K562 (cell line): ENCODE results near the gene TMEM218. TPM values are rescaled to one million over a fixed set of nuclear protein-coding genes. Genes with fewer than 3 reads are reported as not detected.

ENCODE experiments used
- ATAC-seq: fragments of 200-7000 bp; cut with Tn5 transposase; 3 replicates; pipeline ENCODE4 v1.9.1; 2020; ENCODE audit warnings: moderate library complexity
- BruUV-seq: library from RNA; stranded (reverse); fragments of 400-500 nt; replicated peaks from 2 replicates; lab custom pipeline; 2021; lab: Mats Ljungman, UMichigan
- CTCF ChIA-PET: fragments of 300-600 bp; formaldehyde crosslinking; extraction: SDS; loops from one replicate; lab custom pipeline; 2021; ENCODE audit warnings: low intra/inter-chr PET ratio; lab: Yijun Ruan, JAX
- POLR2A ChIA-PET: fragments of 300-600, 350-650 bp; sonication (Branson Sonifier 250); formaldehyde crosslinking; extraction: SDS; loops from one replicate; lab custom pipeline; 2021; ENCODE audit warnings: antibody characterized with exemption, inconsistent platforms; lab: Yijun Ruan, JAX
- DNase-seq, 4 experiments: peaks; one replicate each; pipeline versions ENCODE4 v3.0.0 to v3.0.0-alpha.2; 2011 to 2018; ENCODE audit warnings: low spot score in 3 of 4, mixed read lengths in 3 of 4; ENCODE audit errors: extremely low read depth in 1 of 4
- FAIRE-seq: peaks from 2 replicates; lab custom pipeline; 2011; peaks lifted over from hg19 to GRCh38; lab: Jason Lieb, UNC
- H2AFZ ChIP-seq: 2 replicates; pipeline ENCODE4 v1.6.0; 2011; ENCODE audit warnings: low read depth, low read length, control low read depth, inconsistent platforms
- H3K27ac ChIP-seq: fragments of 200-600 bp; 3 replicates; pipeline ENCODE4 v1.8.0; 2011; ENCODE audit warnings: low read depth, mild to moderate bottlenecking, control low read depth, inconsistent platforms, low read length, moderate library complexity, mixed read lengths; ENCODE audit errors: extremely low read depth
- H3K27me3 ChIP-seq, 2 experiments: fragments of 300-600 bp in 1 of 2; 2 replicates in 1 of 2; 3 replicates in 1 of 2; pipeline versions ENCODE4 v1.6.0 to v1.8.0; 2011; ENCODE audit warnings: inconsistent platforms in 2 of 2, low read length in 2 of 2, mild to moderate bottlenecking in 1 of 2, mixed read lengths in 1 of 2, moderate library complexity in 1 of 2; ENCODE audit not compliant: control insufficient read depth in 2 of 2, insufficient read depth in 2 of 2
- H3K36me3 ChIP-seq: fragments of 300-600 bp; 3 replicates; pipeline ENCODE4 v1.8.0; 2011; ENCODE audit warnings: mild to moderate bottlenecking, low read length, inconsistent platforms; ENCODE audit not compliant: control insufficient read depth, insufficient read depth
- H3K4me1 ChIP-seq, 2 experiments: fragments of 200-600 bp in 1 of 2; replicated peaks in 1 of 2; 2 replicates in 1 of 2; 3 replicates in 1 of 2; pipeline versions ENCODE4 v1.5.1 to v1.8.0; 2011; ENCODE audit warnings: inconsistent platforms in 2 of 2, low read length in 2 of 2, mild to moderate bottlenecking in 1 of 2, mixed read lengths in 1 of 2, moderate library complexity in 1 of 2; ENCODE audit not compliant: control insufficient read depth in 2 of 2, insufficient read depth in 2 of 2
- H3K4me2 ChIP-seq: 2 replicates; pipeline ENCODE4 v1.6.1; 2011; ENCODE audit warnings: low read length, control low read depth, inconsistent platforms, mixed read lengths; ENCODE audit not compliant: insufficient read depth
- H3K4me3 ChIP-seq: fragments of 200-600 bp; sonication (generic), shearing (Covaris generic); 2 replicates; pipeline ENCODE4 v1.5.1; 2016; ENCODE audit warnings: control low read depth, inconsistent platforms
- H3K79me2 ChIP-seq: fragments of 200-600 bp; 3 replicates; pipeline ENCODE4 v1.8.0; 2011; ENCODE audit warnings: low read length, inconsistent platforms; ENCODE audit not compliant: control insufficient read depth, insufficient read depth
- H3K9ac ChIP-seq, 2 experiments: 2 replicates each; pipeline versions ENCODE4 v1.6.0 to v1.6.1; 2011; ENCODE audit warnings: low read depth in 2 of 2, low read length in 2 of 2, control low read depth in 1 of 2, inconsistent platforms in 1 of 2, mild to moderate bottlenecking in 1 of 2, mixed read lengths in 1 of 2; ENCODE audit not compliant: insufficient read depth in 1 of 2
- H3K9me1 ChIP-seq: one replicate; pipeline ENCODE4 v1.6.0; 2011; ENCODE audit warnings: inconsistent platforms, mild to moderate bottlenecking, low read length, moderate library complexity; ENCODE audit not compliant: control insufficient read depth, insufficient read depth
- H3K9me3 ChIP-seq: replicated peaks from 2 replicates; pipeline ENCODE4 v1.5.1; 2011; ENCODE audit warnings: low read depth, low read length, inconsistent platforms; ENCODE audit not compliant: control insufficient read depth, insufficient read depth
- H4K20me1 ChIP-seq: replicated peaks from 2 replicates; pipeline ENCODE4 v1.6.1; 2011; ENCODE audit warnings: low read length, inconsistent platforms, mixed read lengths; ENCODE audit not compliant: control insufficient read depth, insufficient read depth
- CHCHD3 ChIP-seq: fragments of 250-450 bp; sonication (Bioruptor Pico); IDR thresholded peaks from 2 replicates; pipeline ENCODE4 v2.1.2; 2022; ENCODE audit warnings: mild to moderate bottlenecking
- CREM ChIP-seq: IDR thresholded peaks from 2 replicates; pipeline ENCODE4 v1.6.1; 2014; ENCODE audit warnings: antibody characterized with exemption, low read depth
- DDX20 ChIP-seq: fragments of 450-650 bp; IDR thresholded peaks from 2 replicates; pipeline ENCODE4 v1.6.1; 2016; ENCODE audit warnings: missing genetic modification characterization, low read depth, mild to moderate bottlenecking, missing compliant biosample characterization, moderate library complexity
- HNRNPK ChIP-seq: fragments of 200-400 bp; formaldehyde crosslinking; IDR thresholded peaks from one replicate; pipeline ENCODE4 v1.6.1; 2018; ENCODE audit warnings: mild to moderate bottlenecking, low read depth, low read length; ENCODE audit not compliant: poor library complexity, severe bottlenecking
- ILK ChIP-seq: fragments of 450-650 bp; IDR thresholded peaks from 2 replicates; pipeline ENCODE4 v1.6.1; 2016; ENCODE audit warnings: missing genetic modification characterization, low read depth, mild to moderate bottlenecking, missing compliant biosample characterization, moderate library complexity, borderline replicate concordance
- KDM1A ChIP-seq, 2 experiments: fragments of 450-650 bp; IDR thresholded peaks; 2 replicates each; pipeline ENCODE4 v1.6.1; 2016; ENCODE audit warnings: mild to moderate bottlenecking in 2 of 2
- KLF13 ChIP-seq: fragments of 450-650 bp; IDR thresholded peaks from 2 replicates; pipeline ENCODE4 v1.6.1; 2016; ENCODE audit warnings: missing genetic modification characterization, low read depth, mild to moderate bottlenecking, missing compliant biosample characterization, moderate library complexity, borderline replicate concordance
- MYNN ChIP-seq, 2 experiments: sonication (generic); formaldehyde crosslinking in 1 of 2; IDR thresholded peaks; 2 replicates each; pipeline versions ENCODE4 v1.5.0 to v1.6.1; 2016 to 2020; ENCODE audit warnings: antibody characterized with exemption in 1 of 2, missing genetic modification reagents in 1 of 2
- NONO ChIP-seq, 2 experiments: fragments of 200-400 bp in 1 of 2; fragments of 450-650 bp in 1 of 2; formaldehyde crosslinking in 1 of 2; IDR thresholded peaks; 2 replicates each; pipeline ENCODE4 v1.6.1; 2017; ENCODE audit warnings: low read depth in 2 of 2, mild to moderate bottlenecking in 2 of 2, moderate library complexity in 2 of 2, low read length in 1 of 2
- NR4A1 ChIP-seq, 2 experiments: fragments of 250-450 bp in 1 of 2; fragments of 450-650 bp in 1 of 2; sonication (Bioruptor Pico) in 1 of 2; IDR thresholded peaks; 2 replicates each; pipeline versions ENCODE4 v1.4.0 to v1.6.1; 2016 to 2020; ENCODE audit warnings: mild to moderate bottlenecking in 2 of 2, missing compliant biosample characterization in 1 of 2, missing genetic modification characterization in 1 of 2, moderate library complexity in 1 of 2
- PRPF4 ChIP-seq: fragments of 200-400 bp; formaldehyde crosslinking; IDR thresholded peaks from one replicate; pipeline ENCODE4 v1.6.1; 2017; ENCODE audit warnings: low read length, low read depth, mild to moderate bottlenecking; ENCODE audit not compliant: insufficient read depth, poor library complexity, severe bottlenecking
- ZNF134 ChIP-seq: fragments of 250-450 bp; sonication (Bioruptor Pico); conservative IDR thresholded peaks from 2 replicates; pipeline ENCODE4 v1.4.0; 2020
- ZNF146 ChIP-seq: IDR thresholded peaks from one replicate; pipeline ENCODE4 v1.6.1; 2018; ENCODE audit warnings: missing compliant biosample characterization; ENCODE audit not compliant: unreplicated experiment
- ZNF311 ChIP-seq: fragments of 250-450 bp; sonication (Bioruptor Pico); IDR thresholded peaks from 2 replicates; pipeline ENCODE4 v1.4.0; 2020; ENCODE audit warnings: mild to moderate bottlenecking, moderate library complexity
- WGBS: fragments of 100-300 bp; shearing (Covaris generic); methylation state at CpG from one replicate; pipeline ENCODE4 v1.1.6; 2016; ENCODE audit warnings: low coverage, mixed read lengths; ENCODE audit not compliant: insufficient coverage; ENCODE audit errors: missing lambda C conversion rate; 5-methylcytosine and 5-hydroxymethylcytosine counted together
- in situ Hi-C: fragments of 300-500 bp; cut with MboI; formaldehyde crosslinking; loops from 4 replicates; pipeline ENCODE4 v1.15.0; 2018; ENCODE audit warnings: inconsistent platforms, mixed read lengths
- intact Hi-C: fragments of 100-400 bp; cut with micrococcal nuclease; formaldehyde crosslinking; loops from 2 replicates; pipeline ENCODE4 v1.14.2; 2022
- polyA plus RNA-seq, 8 experiments: library from polyadenylated mRNA; depleted of rRNA in 4 of 8; stranded (reverse) in 5 of 8; unstranded in 3 of 8; fragments of >200 nt; fragmentation: Nextera tagmentation in 2 of 8; fragmentation: Illumina TruSeq in 1 of 8; extraction: Ambion mirVana in 2 of 8; extraction: Trizol in 1 of 8; gene quantifications; 2 replicates each; pipeline versions ENCODE4 v1.2.1 to v1.2.3, GENCODE V29; 2011 to 2014; ENCODE audit warnings: inconsistent platforms in 1 of 8, missing spikeins in 1 of 8
- total RNA-seq, 7 experiments: library from RNA; depleted of rRNA in 6 of 7; stranded (reverse); fragments of >200 nt in 6 of 7; fragmentation: Illumina TruSeq in 2 of 7; extraction: Trizol in 2 of 7; gene quantifications; 2 replicates each; pipeline versions ENCODE4 v1.2.1 to v1.2.3, GENCODE V29; 2011 to 2021; ENCODE audit warnings: low replicate concordance in 1 of 7
- TF ChIP-seq, protein P1 (sequence below): fragments of 450-650 bp; formaldehyde crosslinking; IDR thresholded peaks from 2 replicates; pipeline ENCODE4 v1.4.0; 2020; ENCODE audit warnings: mild to moderate bottlenecking, moderate library complexity
- TF ChIP-seq, protein P2 (sequence below): fragments of 450-650 bp; formaldehyde crosslinking; IDR thresholded peaks from 2 replicates; pipeline ENCODE4 v1.4.0; 2020; ENCODE audit warnings: mild to moderate bottlenecking, moderate library complexity

Gene TMEM218
- total and polyA plus RNA-seq, 9 of the 15 experiments (the other 6 are each of a cell fraction or from before 2014, with no cell fraction given), result 13.4 to 32.2 (median 25.4) TPM

- H3K4me3 ChIP-seq, result no peak overlapping the region
- POLR2A ChIA-PET, result no interaction called here
- ATAC-seq (no peak), FAIRE-seq (no peak), DNase-seq (no peak)
- H3K36me3 ChIP-seq, result no peaks in the 10 kb centered on the region
- no peaks in the 10 kb centered on the region; the same call in 1 of the 2 replicates for H3K9me3 ChIP-seq
- no peak overlapping the region for H3K4me2 ChIP-seq
- no peaks in the 10 kb centered on the region for H4K20me1 ChIP-seq
- in situ Hi-C loops (no loop called here), intact Hi-C loops (no loop called here)
- CTCF ChIA-PET, result no interaction called here
- H3K27ac ChIP-seq, result no peak overlapping the region
- no peaks in the 10 kb centered on the region for H3K9me1 ChIP-seq
- H3K9ac ChIP-seq, result no peak overlapping the region
- 5% methylated on average over 8 of the region's 8 CpGs for WGBS
- TF ChIP-seq KLF13 (tag) (no peak), CREM (no peak), MYNN (IDR thresholded peaks at IDR 0.05) (no peak), MYNN (CRISPR knock-in tag; IDR thresholded peaks at IDR 0.05) (no peak), HNRNPK (no peak), NONO (IDR thresholded peaks at IDR 0.05; ENCODE audit: low read depth in 2 of 2, low read length in 1 of 2) (no peak), DDX20 (no peak), NR4A1 (CRISPR knock-in tag; IDR thresholded peaks at IDR 0.05) (no peak), NR4A1 (tag; IDR thresholded peaks at IDR 0.05) (no peak), PRPF4 (no peak), ZNF146 (CRISPR knock-in tag) (no peak), CHCHD3 (CRISPR knock-in tag) (no peak), ZNF311 (no peak), ZNF134 (no peak), KDM1A (IDR thresholded peaks at IDR 0.05) (no peak), ILK (no peak)
- TF ChIP-seq, protein P1, sequence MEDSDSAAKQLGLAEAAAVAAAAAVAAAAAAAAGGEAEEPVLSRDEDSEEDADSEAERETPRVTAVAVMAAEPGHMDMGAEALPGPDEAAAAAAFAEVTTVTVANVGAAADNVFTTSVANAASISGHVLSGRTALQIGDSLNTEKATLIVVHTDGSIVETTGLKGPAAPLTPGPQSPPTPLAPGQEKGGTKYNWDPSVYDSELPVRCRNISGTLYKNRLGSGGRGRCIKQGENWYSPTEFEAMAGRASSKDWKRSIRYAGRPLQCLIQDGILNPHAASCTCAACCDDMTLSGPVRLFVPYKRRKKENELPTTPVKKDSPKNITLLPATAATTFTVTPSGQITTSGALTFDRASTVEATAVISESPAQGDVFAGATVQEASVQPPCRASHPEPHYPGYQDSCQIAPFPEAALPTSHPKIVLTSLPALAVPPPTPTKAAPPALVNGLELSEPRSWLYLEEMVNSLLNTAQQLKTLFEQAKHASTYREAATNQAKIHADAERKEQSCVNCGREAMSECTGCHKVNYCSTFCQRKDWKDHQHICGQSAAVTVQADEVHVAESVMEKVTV (CRISPR knock-in tag), result no peak
- TF ChIP-seq, protein P2, sequence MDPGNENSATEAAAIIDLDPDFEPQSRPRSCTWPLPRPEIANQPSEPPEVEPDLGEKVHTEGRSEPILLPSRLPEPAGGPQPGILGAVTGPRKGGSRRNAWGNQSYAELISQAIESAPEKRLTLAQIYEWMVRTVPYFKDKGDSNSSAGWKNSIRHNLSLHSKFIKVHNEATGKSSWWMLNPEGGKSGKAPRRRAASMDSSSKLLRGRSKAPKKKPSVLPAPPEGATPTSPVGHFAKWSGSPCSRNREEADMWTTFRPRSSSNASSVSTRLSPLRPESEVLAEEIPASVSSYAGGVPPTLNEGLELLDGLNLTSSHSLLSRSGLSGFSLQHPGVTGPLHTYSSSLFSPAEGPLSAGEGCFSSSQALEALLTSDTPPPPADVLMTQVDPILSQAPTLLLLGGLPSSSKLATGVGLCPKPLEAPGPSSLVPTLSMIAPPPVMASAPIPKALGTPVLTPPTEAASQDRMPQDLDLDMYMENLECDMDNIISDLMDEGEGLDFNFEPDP (CRISPR knock-in tag), result no peak
- H2AFZ ChIP-seq, result no peak overlapping the region
- H3K27me3 ChIP-seq, result peaks cover 4 to 38% of the 10 kb centered on the region in 2 experiments
- BruUV-seq, result no TSS peak
- H3K4me1 ChIP-seq, result no peaks in the 10 kb centered on the region
- no peaks in the 10 kb centered on the region for H3K79me2 ChIP-seq
Measured at GRCh38 chr11:125156346-125157117, 45.1 kb upstream of the TMEM218 start.
